HepG2 (cell line): Measurements from ENCODE around the gene NEURL1. TPM values are rescaled to one million over a fixed set of nuclear protein-coding genes. Genes with fewer than 3 reads are reported as not detected.

Experiments used
- ATAC-seq: fragments of 200-7000 bp; cut with Tn5 transposase; 3 replicates; pipeline ENCODE4 v1.9.1; 2020; ENCODE audit warnings: mild to moderate bottlenecking, moderate library complexity
- BruUV-seq: library from RNA; stranded (reverse); fragments of 400-500 nt; replicated peaks from 2 replicates; lab custom pipeline; 2021; lab: Mats Ljungman, UMichigan
- CTCF ChIA-PET: fragments of 300-600 bp; formaldehyde crosslinking; extraction: SDS; loops from one replicate; lab custom pipeline; 2021; ENCODE audit warnings: low total read pairs, inconsistent platforms, low intra/inter-chr PET ratio; lab: Yijun Ruan, JAX
- POLR2A ChIA-PET: fragments of 350-600 bp; sonication (Branson Sonifier 250); formaldehyde crosslinking; loops from one replicate; lab custom pipeline; 2020; ENCODE audit warnings: antibody characterized with exemption, inconsistent platforms; lab: Yijun Ruan, JAX
- DNase-seq: peaks from one replicate; pipeline ENCODE4 v3.0.0-alpha.2; 2015; ENCODE audit warnings: low spot score
- FAIRE-seq: peaks from 3 replicates; lab custom pipeline; 2011; peaks lifted over from hg19 to GRCh38; lab: Jason Lieb, UNC
- H2AFZ ChIP-seq: one replicate; pipeline ENCODE4 v1.6.1; 2011; ENCODE audit warnings: low read length, inconsistent platforms
- H3K27ac ChIP-seq: fragments of 300-600 bp; 3 replicates; pipeline ENCODE4 v1.8.0; 2011; ENCODE audit warnings: mixed run types, mild to moderate bottlenecking, mixed read lengths, low read length, inconsistent platforms; ENCODE audit not compliant: insufficient read depth; ENCODE audit errors: extremely low read length
- H3K27me3 ChIP-seq, 2 experiments: fragments of 200-600 bp in 1 of 2; 2 replicates in 1 of 2; 3 replicates in 1 of 2; pipeline versions ENCODE4 v1.6.0 to v1.8.0; 2011; ENCODE audit warnings: low read length in 2 of 2, mild to moderate bottlenecking in 2 of 2, moderate library complexity in 2 of 2, inconsistent platforms in 1 of 2; ENCODE audit not compliant: insufficient read depth in 2 of 2, control insufficient read depth in 1 of 2
- H3K36me3 ChIP-seq, 2 experiments: fragments of 200-600 bp in 1 of 2; replicated peaks in 1 of 2; 2 replicates in 1 of 2; 3 replicates in 1 of 2; pipeline versions ENCODE4 v1.5.1 to v1.8.0; 2011; ENCODE audit warnings: low read length in 2 of 2, inconsistent platforms in 1 of 2; ENCODE audit not compliant: insufficient read depth in 2 of 2, control insufficient read depth in 1 of 2
- H3K4me1 ChIP-seq: 2 replicates; pipeline ENCODE4 v1.5.1; 2012; ENCODE audit warnings: low read length, inconsistent platforms; ENCODE audit not compliant: insufficient read depth
- H3K4me2 ChIP-seq: 2 replicates; pipeline ENCODE4 v1.6.0; 2011; ENCODE audit warnings: low read depth, low read length, inconsistent platforms
- H3K4me3 ChIP-seq, 3 experiments: fragments of 200-600 bp in 1 of 3; sonication (generic), shearing (Covaris generic) in 1 of 3; replicated peaks in 1 of 3; 2 replicates each; pipeline ENCODE4 v1.5.1; 2011 to 2016; ENCODE audit warnings: low read length in 3 of 3, inconsistent platforms in 2 of 3, low read depth in 2 of 3, mild to moderate bottlenecking in 2 of 3, control low read depth in 1 of 3, mixed read lengths in 1 of 3; ENCODE audit not compliant: insufficient read depth in 1 of 3
- H3K79me2 ChIP-seq: one replicate; pipeline ENCODE4 v1.6.1; 2011; ENCODE audit warnings: low read length, inconsistent platforms; ENCODE audit not compliant: insufficient read depth
- H3K9ac ChIP-seq: 2 replicates; pipeline ENCODE4 v1.6.0; 2011; ENCODE audit warnings: mild to moderate bottlenecking, low read depth, low read length, inconsistent platforms; ENCODE audit not compliant: insufficient read depth
- H3K9me3 ChIP-seq: 2 replicates; pipeline ENCODE4 v1.5.1; 2012; ENCODE audit warnings: mild to moderate bottlenecking, low read length
- H4K20me1 ChIP-seq: 2 replicates; pipeline ENCODE4 v1.6.0; 2011; ENCODE audit warnings: inconsistent platforms, mild to moderate bottlenecking, low read length, moderate library complexity; ENCODE audit not compliant: insufficient read depth
- AGO2 ChIP-seq: fragments of 200-400 bp; formaldehyde crosslinking; optimal IDR thresholded peaks from 2 replicates; pipeline ENCODE3; 2017; ENCODE audit warnings: mild to moderate bottlenecking, low read depth, low read length, moderate library complexity
- FOXP1 ChIP-seq, 2 experiments: fragments of 450-650 bp in 1 of 2; IDR thresholded peaks; 2 replicates each; pipeline ENCODE4 v1.6.1; 2017 to 2018; ENCODE audit warnings: antibody characterized with exemption in 1 of 2
- GLMP ChIP-seq: sonication (generic); formaldehyde crosslinking; IDR thresholded peaks from 2 replicates; pipeline ENCODE4 v1.9.0; 2021; ENCODE audit warnings: missing genetic modification reagents, mild to moderate bottlenecking, borderline replicate concordance
- KDM5A ChIP-seq: fragments of 200-600 bp; sonication (generic); IDR thresholded peaks from 2 replicates; pipeline ENCODE4 v1.7.0; 2018; ENCODE audit warnings: antibody characterized with exemption, mild to moderate bottlenecking, low read length, borderline replicate concordance
- KDM5B ChIP-seq: sonication (generic); formaldehyde crosslinking; IDR thresholded peaks from 2 replicates; pipeline ENCODE4 v1.4.0; 2020; ENCODE audit warnings: missing genetic modification reagents, mild to moderate bottlenecking, borderline replicate concordance
- KLF6 ChIP-seq: IDR thresholded peaks from 2 replicates; pipeline ENCODE4 v1.8.0; 2016; ENCODE audit warnings: missing biosample characterization, missing genetic modification reagents
- PREB ChIP-seq: sonication (generic); formaldehyde crosslinking; IDR thresholded peaks from 2 replicates; pipeline ENCODE4 v1.4.0; 2020; ENCODE audit warnings: missing genetic modification reagents
- ZNF296 ChIP-seq: sonication (generic); formaldehyde crosslinking; conservative IDR thresholded peaks from 2 replicates; pipeline ENCODE4 v1.5.0; 2020; ENCODE audit warnings: mild to moderate bottlenecking, missing genetic modification reagents
- ZNF761 ChIP-seq: sonication (generic); formaldehyde crosslinking; conservative IDR thresholded peaks from 2 replicates; pipeline ENCODE4 v1.4.0; 2020; ENCODE audit warnings: mild to moderate bottlenecking, missing genetic modification reagents
- WGBS: methylation state at CpG from one replicate; pipeline ENCODE4 v1.1.6; 2017; ENCODE audit warnings: low lambda C conversion rate; 5-methylcytosine and 5-hydroxymethylcytosine counted together
- in situ Hi-C: cut with HindIII; loops from 2 replicates; pipeline ENCODE4 v1.10.0; 2017; ENCODE audit warnings: low pct_unique_long_range_greater_than_20kb; ENCODE audit not compliant: extremely low pct_ligation_motif_present
- intact Hi-C: fragments of 100-400 bp; cut with micrococcal nuclease; formaldehyde crosslinking; loops from one replicate; pipeline ENCODE4 v1.10.0; 2022; ENCODE audit not compliant: unreplicated experiment
- polyA plus RNA-seq, 8 experiments: library from polyadenylated mRNA; depleted of rRNA in 3 of 8; stranded (reverse) in 7 of 8; unstranded in 1 of 8; fragments of >200 nt; fragmentation: Illumina TruSeq in 4 of 8; extraction: Trizol in 4 of 8; gene quantifications; 2 replicates each; pipeline versions ENCODE4 v1.2.1 to v1.2.3, GENCODE V29; 2011 to 2016; ENCODE audit warnings: low read depth in 4 of 8, missing spikeins in 1 of 8, mixed read lengths in 1 of 8; ENCODE audit not compliant: insufficient read depth in 1 of 8
- total RNA-seq, 5 experiments: library from RNA; depleted of rRNA; stranded (reverse); fragments of >200 nt; fragmentation: Illumina TruSeq; extraction: Trizol; gene quantifications; 2 replicates each; pipeline ENCODE4 v1.2.3, GENCODE V29; 2016; ENCODE audit warnings: low read depth in 1 of 5

The NEURL1 gene
- total and polyA plus RNA-seq, 2 of the 13 experiments (the other 11 are each of a cell fraction or from before 2014, with no cell fraction given): not detected

DNA sequence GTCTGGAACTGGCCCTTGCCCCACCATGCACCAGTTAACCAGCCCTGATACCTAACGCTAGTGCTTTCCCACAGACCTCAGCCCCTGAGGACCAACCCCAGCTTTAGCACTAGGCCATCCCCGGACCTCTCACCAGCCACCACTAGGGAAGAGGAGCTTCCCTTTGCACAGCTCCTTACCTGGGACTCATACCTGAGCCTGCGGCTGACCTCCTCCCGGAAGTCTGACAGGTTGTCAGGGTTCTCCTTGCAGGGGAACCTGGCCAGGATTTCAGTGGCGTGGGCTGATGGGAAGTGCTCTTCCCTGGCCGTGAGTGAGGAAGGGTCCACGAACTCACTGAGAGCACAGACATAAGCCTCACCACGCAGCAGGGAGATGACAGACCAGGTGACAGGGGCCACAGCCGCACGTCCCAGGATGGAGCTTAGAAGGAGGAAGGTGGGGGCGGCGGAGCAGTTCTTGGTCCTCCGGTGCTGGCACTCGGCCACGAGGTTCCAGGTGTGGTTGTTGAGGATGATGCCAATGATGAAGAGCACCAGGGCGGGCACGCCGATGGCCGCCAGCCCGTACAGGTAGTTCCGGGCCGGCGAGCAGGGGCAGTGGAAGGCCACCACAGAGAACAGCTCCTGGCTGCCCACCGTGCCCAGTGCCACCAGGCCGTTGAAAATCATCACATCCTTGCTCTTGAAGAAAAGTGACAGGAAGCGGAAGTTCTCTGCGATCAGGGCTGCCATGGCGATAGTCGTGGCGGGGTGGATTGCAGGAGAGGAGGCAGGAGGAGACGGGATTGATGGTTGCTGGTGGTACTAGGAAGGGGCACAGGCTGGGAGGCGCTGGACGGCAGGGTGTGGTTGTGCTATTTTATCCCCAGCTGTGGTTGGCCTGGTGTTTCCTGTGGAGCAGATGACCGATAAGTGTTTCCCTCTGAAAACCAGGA lies 44.0 kb upstream of the NEURL1 start:
- intact Hi-C loops (no loop called here), in situ Hi-C loops (no loop called here)
- no peak for ATAC-seq
- Histone ChIP-seq H3K36me3 (peaks cover 4 to 16% of the 10 kb centered on the region in 2 experiments; a peak in 4 of 5 replicates), H3K4me3 (no peak overlapping the region), H3K4me1 (peaks cover 16% of the 10 kb centered on the region), H3K9me3 (no peaks in the 10 kb centered on the region), H3K27ac (no peak overlapping the region), H3K79me2 (no peaks in the 10 kb centered on the region), H2AFZ (no peak overlapping the region), H3K9ac (no peak overlapping the region), H3K27me3 (peaks cover 2 to 23% of the 10 kb centered on the region in 2 experiments; a peak in 4 of 5 replicates), H4K20me1 (no peaks in the 10 kb centered on the region), H3K4me2 (no peak overlapping the region)
- 91% methylated on average over 34 of the region's 34 CpGs for WGBS
- no peak for FAIRE-seq
- ChIA-PET POLR2A (no interaction called here), CTCF (no interaction called here)
- no TSS peak for BruUV-seq
- no peak for DNase-seq
- no peak for TF ChIP-seq FOXP1 (IDR thresholded peaks at IDR 0.05)
- no peak for TF ChIP-seq FOXP1 (CRISPR knock-in tag; IDR thresholded peaks at IDR 0.05)
- TF ChIP-seq KLF6 (CRISPR knock-in tag): no peak
- no peak for TF ChIP-seq ZNF296
- no peak for TF ChIP-seq ZNF761
- no peak for TF ChIP-seq KDM5A
- no peak for TF ChIP-seq PREB (CRISPR knock-in tag)
- no peak for TF ChIP-seq KDM5B (CRISPR knock-in tag)
- TF ChIP-seq GLMP (CRISPR knock-in tag): no peak
- peak; percentile 71 for TF ChIP-seq AGO2
